BLaER1 (cell line): ENCODE results near the gene ZNF383.
"Not testable (repeated sequence)": the region's sequence is repeated elsewhere in the genome, so short reads cannot be mapped to it uniquely, and the experiment has no call there.

Source experiments
- H3K27ac ChIP-seq: shearing (Covaris generic); formaldehyde crosslinking; 2 replicates; pipeline ENCODE4 v1.8.1; 2022
- H3K27me3 ChIP-seq: shearing (Covaris generic); formaldehyde crosslinking; 2 replicates; pipeline ENCODE4 v1.8.1; 2022
- H3K36me3 ChIP-seq: shearing (Covaris generic); formaldehyde crosslinking; 2 replicates; pipeline ENCODE4 v1.8.1; 2022
- H3K4me1 ChIP-seq: shearing (Covaris generic); formaldehyde crosslinking; 2 replicates; pipeline ENCODE4 v1.8.1; 2022
- H3K4me2 ChIP-seq: shearing (Covaris generic); formaldehyde crosslinking; 2 replicates; pipeline ENCODE4 v1.8.1; 2022
- H3K4me3 ChIP-seq: shearing (Covaris generic); formaldehyde crosslinking; 2 replicates; pipeline ENCODE4 v1.8.1; 2022
- H3K9ac ChIP-seq: shearing (Covaris generic); formaldehyde crosslinking; 2 replicates; pipeline ENCODE4 v1.8.1; 2022
- H3K9me3 ChIP-seq: shearing (Covaris generic); formaldehyde crosslinking; 2 replicates; pipeline ENCODE4 v1.8.1; 2022
- H4K20me1 ChIP-seq: shearing (Covaris generic); formaldehyde crosslinking; 2 replicates; pipeline ENCODE4 v1.8.1; 2022
- Cebpa-rat ChIP-seq: shearing (Covaris generic); IDR thresholded peaks from 2 replicates; pipeline ENCODE4 v1.8.1; 2022

Gene ZNF383

DNA sequence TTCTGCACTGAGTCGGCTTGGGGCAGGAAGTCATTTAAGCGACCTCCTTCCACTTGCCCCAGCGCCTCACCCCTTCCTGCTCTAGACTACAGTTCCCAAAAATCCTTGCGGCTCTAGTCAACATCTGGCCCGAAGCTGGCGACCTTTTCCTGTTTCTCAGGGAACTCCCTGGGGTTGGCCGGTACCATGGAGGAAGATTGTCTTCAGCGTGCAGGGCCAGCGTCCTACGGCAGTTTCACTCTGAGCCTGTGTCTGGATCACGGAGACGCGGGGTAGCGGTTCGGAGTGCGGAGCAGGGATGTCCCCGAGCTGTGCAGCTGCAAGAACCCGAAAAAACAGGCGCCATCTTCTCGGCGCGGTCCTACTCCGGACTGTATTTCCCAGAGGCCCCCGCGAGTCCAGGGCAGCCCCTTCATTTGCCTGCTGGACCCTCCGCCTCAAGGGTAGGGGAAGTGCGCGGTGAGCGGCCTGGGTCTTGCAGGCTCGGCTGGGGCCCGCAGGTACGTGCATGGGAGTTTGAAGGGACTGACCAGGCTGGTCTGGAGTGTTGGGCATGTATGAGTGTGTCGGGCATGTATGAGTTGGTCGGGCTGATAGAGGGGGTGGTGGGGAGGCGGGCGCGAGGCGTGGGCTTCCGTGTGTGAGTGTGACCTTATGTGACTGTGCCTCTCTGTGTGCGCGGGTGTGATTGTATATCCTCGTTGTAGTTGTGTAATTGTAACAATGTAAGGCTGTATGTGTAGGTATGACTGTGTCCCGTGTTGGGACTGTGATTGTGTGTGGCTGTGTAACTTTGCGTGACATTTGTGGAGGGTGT, at the start of gene ZNF383:
Gene ZNF383 (plus strand): TSS at position 440 of the 817 bp plus-strand sequence. CDS start 12,240 bp downstream, outside the sequence.
- TF ChIP-seq Cebpa-rat = no peak
- Histone ChIP-seq H3K4me3 (peak within 1 kb of the TSS; percentile 83), H3K27me3 (no peaks in the 10 kb centered on the region), H3K4me1 (peaks cover 22% of the 10 kb centered on the region), H3K27ac (peak within 1 kb of the TSS; percentile 94), H3K4me2 (peak within 1 kb of the TSS; percentile 93), H3K9me3 (peaks cover 24% of the 10 kb centered on the region; the same call in 1 of the 2 replicates), H3K36me3 (peaks cover 38% of the 10 kb centered on the region), H3K9ac (peak within 1 kb of the TSS; percentile 89), H4K20me1 (no peaks in the 10 kb centered on the region)

DNA sequence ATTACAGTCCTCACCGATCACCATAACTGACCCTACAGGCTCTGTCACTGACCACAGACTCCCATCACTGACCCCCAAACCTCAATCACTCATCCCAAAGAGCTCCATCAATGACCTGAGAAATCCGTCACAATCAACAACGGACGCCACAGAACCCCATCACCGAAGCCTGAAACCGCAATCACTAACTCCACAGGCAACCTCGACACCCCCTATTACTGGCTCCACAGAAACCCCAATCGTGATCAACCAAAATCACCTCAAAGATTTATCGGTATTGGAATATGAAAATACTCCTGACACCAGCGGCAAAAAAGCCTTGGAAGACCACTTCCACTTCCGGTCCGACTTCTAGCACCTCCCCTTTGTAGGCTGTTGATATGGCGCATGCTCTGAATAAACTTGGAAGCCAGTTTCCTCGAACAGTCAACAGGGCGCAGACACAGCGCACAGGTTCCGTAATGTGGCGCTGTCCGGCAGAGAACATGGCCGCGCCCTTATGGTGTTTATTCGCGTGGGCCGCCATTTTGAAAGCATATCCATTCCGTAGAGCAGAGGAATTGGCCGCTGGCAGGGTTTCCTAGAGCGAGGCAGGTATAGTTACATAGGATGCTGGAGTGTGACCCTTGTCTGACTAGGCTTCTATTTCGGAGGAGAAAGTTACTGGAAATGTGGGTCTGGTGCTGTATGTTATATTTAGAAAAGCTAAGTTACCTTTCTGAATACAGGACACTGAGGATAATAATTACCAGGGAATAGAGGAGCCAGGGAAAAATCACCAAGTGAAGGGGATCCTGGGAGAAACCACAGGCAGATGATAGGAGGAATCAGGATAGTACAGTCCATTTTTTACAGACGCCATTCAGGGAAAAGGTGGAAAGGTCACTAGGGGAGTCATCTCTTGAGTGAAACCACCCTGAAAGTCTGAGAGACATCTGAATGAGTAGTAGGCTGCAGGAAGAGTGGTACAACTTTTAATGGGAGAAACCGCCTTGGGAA, 45.3 kb upstream of the ZNF383 start, which contains the start of gene ZNF585A:
Gene ZNF585A (minus strand): TSS at position 328 of the 999 bp plus-strand sequence. CDS start 2,785 bp downstream, outside the sequence.
- Histone ChIP-seq H3K27ac (peak within 1 kb of the TSS; percentile 84), H3K9me3 (peaks cover 44% of the 10 kb centered on the region), H3K36me3 (peaks cover 30% of the 10 kb centered on the region), H3K27me3 (no peaks in the 10 kb centered on the region), H3K4me3 (peak within 1 kb of the TSS; percentile 92), H3K9ac (peak within 1 kb of the TSS; percentile 87), H3K4me1 (peaks cover 7% of the 10 kb centered on the region), H3K4me2 (peak within 1 kb of the TSS; percentile 77), H4K20me1 (no peaks in the 10 kb centered on the region)
- no peak for TF ChIP-seq Cebpa-rat

DNA sequence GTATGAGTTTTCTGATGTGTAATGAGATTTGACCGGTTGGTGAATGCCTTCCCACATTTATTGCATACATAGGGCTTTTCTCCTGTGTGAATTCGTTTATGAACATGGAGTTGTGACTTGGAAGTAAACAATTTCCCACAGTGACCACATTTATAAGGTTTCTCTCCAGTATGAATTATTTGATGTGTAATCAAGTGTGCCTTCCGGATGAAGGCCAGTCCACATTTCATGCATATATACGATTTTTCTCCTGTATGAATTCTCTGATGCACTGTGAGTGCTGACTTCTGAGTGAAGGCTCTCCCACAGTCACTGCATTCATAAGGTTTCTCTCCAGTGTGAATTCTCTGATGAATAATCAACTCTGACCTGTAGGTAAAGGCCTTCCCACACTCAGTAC, 31.9 kb upstream of the ZNF383 start:
- not testable (repeated sequence) for H3K4me3 ChIP-seq, H3K9ac ChIP-seq, H4K20me1 ChIP-seq, H3K27ac ChIP-seq, H3K27me3 ChIP-seq, H3K4me1 ChIP-seq, H3K4me2 ChIP-seq
- peaks cover 94% of the 10 kb centered on the region for H3K9me3 ChIP-seq
- H3K36me3 ChIP-seq = peaks cover 82% of the 10 kb centered on the region

DNA sequence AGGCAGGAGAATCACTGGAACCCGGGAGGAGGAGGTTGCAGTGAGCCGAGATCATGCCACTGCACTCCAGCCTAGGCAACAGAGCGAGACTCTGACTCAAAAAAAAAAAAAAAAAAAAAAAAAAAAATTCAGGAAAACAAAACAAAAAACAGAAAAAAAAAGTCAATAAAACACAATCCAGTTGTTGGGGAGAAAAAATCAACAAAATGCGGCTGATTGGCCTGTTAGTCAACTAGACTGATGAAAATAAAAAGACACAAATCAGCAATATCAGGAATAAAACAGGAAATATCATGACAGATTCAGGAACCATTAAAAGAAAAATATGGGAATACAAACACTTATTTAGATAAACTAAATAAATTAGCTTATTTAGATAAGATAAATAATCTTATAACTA, 22.8 kb upstream of the ZNF383 start:
- H3K27me3 ChIP-seq, H3K4me1 ChIP-seq, H3K4me3 ChIP-seq, H4K20me1 ChIP-seq, H3K27ac ChIP-seq, H3K9ac ChIP-seq, H3K4me2 ChIP-seq: not testable (repeated sequence)
- H3K36me3 ChIP-seq = peaks cover 77% of the 10 kb centered on the region
- H3K9me3 ChIP-seq = peaks cover 80% of the 10 kb centered on the region

DNA sequence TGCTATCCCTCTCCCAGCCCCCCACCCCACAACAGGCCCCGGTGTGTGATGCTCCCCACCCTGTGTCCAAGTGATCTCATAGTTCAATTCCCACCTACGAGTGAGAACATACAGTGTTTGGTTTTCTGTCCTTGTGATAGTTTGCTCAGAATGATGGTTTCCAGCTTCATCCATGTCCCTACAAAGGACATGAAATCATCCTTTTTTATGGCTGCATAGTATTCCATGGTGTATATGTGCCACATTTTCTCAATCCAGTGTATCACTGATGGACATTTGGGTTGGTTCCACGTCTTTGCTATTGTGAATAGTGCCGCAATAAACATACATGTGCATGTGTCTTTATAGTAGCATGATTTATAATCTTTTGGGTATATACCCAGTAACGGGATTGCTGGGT, 20.9 kb upstream of the ZNF383 start:
- not testable (repeated sequence) for H3K4me2 ChIP-seq, H4K20me1 ChIP-seq, H3K27ac ChIP-seq, H3K27me3 ChIP-seq, H3K4me1 ChIP-seq, H3K4me3 ChIP-seq, H3K9ac ChIP-seq
- Histone ChIP-seq H3K9me3 (peaks cover 62% of the 10 kb centered on the region), H3K36me3 (peaks cover 72% of the 10 kb centered on the region)

DNA sequence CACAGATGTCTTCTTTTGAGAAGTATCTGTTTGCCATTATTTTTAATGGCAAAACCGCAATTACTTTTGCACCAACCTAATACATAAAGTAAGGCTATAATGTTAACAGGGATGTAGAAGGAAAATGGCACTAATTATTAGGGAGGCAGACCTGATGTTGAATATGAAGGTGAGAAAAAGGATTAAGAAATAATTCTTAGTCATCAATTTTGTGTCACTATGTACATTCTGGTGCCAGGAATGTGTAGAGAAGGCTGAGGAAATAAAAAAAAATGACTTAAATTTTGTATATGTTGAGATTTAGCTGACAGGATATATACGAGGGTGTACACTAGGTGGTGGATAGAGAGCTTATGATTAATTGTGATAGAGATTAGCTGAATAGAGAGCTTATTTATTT, 20.2 kb upstream of the ZNF383 start:
- no peaks in the 10 kb centered on the region for H3K4me1 ChIP-seq
- no peak overlapping the region for H3K9ac ChIP-seq
- H3K27ac ChIP-seq = no peak overlapping the region
- no peak overlapping the region for H3K4me2 ChIP-seq
- no peak overlapping the region for H3K4me3 ChIP-seq
- peaks cover 72% of the 10 kb centered on the region for H3K36me3 ChIP-seq
- no peaks in the 10 kb centered on the region for H3K27me3 ChIP-seq
- no peaks in the 10 kb centered on the region for H4K20me1 ChIP-seq
- no peak for TF ChIP-seq Cebpa-rat
- H3K9me3 ChIP-seq = peaks cover 56% of the 10 kb centered on the region

DNA sequence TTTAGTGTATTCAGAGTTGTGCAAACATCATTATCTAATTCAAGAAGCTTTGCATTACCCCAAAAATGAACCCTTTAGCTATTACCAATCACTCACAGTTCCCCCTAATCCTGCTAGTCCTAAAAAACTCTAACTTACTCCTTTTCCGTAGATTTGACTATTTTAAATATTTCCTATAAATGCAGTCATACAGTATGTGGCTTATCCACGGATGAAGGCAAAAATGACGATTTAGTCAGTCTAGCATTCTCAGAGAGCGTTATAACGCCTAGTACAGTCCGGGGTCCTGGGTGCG, 587 bp upstream of the ZNF383 start:
- no peak for TF ChIP-seq Cebpa-rat
- Histone ChIP-seq H3K4me2 (peak overlapping the region; percentile 53), H3K4me3 (peak overlapping the region; percentile 83), H3K27ac (peak overlapping the region; percentile 94), H3K4me1 (peaks cover 22% of the 10 kb centered on the region), H3K36me3 (peaks cover 33% of the 10 kb centered on the region), H3K9ac (peak overlapping the region; percentile 89), H3K27me3 (no peaks in the 10 kb centered on the region), H3K9me3 (peaks cover 20% of the 10 kb centered on the region; the same call in 1 of the 2 replicates), H4K20me1 (no peaks in the 10 kb centered on the region)

DNA sequence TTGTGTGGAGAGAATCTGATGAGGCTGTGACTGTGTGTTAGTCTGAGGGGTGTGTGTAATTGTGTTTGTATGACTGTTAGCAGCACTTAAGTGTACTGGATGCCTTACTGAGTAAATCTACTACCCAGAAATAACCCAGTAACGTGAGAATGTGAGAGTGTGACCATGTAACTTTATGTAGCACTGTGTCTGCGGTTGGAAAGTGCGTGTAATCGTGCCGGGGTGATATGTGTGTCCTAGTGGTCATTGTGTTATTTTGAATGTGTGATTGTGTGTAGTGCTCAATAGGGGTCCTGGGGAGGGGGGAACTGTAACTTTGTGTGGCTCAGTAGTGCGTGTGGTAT, 550 bp downstream of the ZNF383 start:
- Histone ChIP-seq H3K4me2 (peak overlapping the region; percentile 93), H3K4me3 (peak overlapping the region; percentile 83), H3K36me3 (peaks cover 43% of the 10 kb centered on the region), H3K27ac (peak overlapping the region; percentile 94), H3K4me1 (peaks cover 22% of the 10 kb centered on the region), H3K9me3 (peaks cover 28% of the 10 kb centered on the region; the same call in 1 of the 2 replicates), H4K20me1 (no peaks in the 10 kb centered on the region), H3K9ac (peak overlapping the region; percentile 89), H3K27me3 (no peaks in the 10 kb centered on the region)
- TF ChIP-seq Cebpa-rat = no peak

DNA sequence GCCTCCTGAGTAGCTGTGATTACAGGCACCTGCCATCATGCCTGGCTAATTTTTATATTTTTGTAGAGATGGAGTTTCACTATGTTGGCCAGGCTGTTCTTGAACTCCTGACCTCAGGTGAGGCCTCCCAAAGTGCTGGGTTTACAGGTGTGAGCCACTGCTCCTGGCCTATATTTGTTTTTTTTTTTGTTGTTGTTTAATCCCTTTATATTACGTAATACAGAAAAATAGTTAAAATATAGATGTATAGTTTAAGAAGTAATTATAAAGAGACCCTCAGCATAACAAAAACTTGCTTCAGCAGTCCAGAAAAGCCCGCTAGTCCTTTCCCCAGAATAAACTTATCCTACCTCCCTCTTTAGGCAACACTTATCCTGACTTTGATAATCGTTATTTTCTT, 2.4 kb downstream of the ZNF383 start:
- no peaks in the 10 kb centered on the region for H4K20me1 ChIP-seq
- H3K9me3 ChIP-seq = peaks cover 40% of the 10 kb centered on the region
- no peak overlapping the region for H3K27ac ChIP-seq
- H3K4me3 ChIP-seq = no peak overlapping the region
- peak; percentile 47; the same call in 1 of the 2 replicates for TF ChIP-seq Cebpa-rat
- no peak overlapping the region for H3K9ac ChIP-seq
- H3K27me3 ChIP-seq = no peaks in the 10 kb centered on the region
- no peak overlapping the region for H3K4me2 ChIP-seq
- peaks cover 22% of the 10 kb centered on the region for H3K4me1 ChIP-seq
- H3K36me3 ChIP-seq = peaks cover 60% of the 10 kb centered on the region

DNA sequence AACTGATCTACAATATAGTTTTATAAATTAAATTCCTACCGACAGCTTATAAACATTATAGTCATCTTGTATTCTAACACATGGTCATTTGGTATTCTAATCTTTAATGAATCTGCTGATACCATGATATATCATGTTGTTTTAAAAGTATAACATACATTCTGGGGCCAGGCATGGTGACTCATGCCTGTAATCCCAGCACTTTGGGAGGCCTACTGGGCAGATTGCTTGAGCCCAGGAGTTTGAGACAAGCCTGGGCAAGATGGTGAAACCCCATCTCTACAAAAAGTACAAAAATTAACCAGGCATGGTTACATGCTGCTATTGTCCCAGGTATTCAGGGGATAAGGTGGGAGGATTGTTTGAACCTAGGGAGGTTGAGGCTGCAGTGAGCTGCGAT, 3.1 kb downstream of the ZNF383 start:
- no peak for TF ChIP-seq Cebpa-rat
- Histone ChIP-seq H3K27ac (no peak overlapping the region), H3K9me3 (peaks cover 47% of the 10 kb centered on the region), H3K4me3 (no peak overlapping the region), H3K4me1 (peaks cover 22% of the 10 kb centered on the region), H3K4me2 (no peak overlapping the region), H3K27me3 (no peaks in the 10 kb centered on the region), H4K20me1 (no peaks in the 10 kb centered on the region), H3K36me3 (peaks cover 67% of the 10 kb centered on the region), H3K9ac (no peak overlapping the region)
